Measurements from ENCODE around the gene INPP5A. TPM values are rescaled to one million over a fixed set of nuclear protein-coding genes. Genes with fewer than 3 reads are reported as not detected.

INPP5A gene
- total and polyA plus RNA-seq, 9 of the 15 experiments (the other 6 are each of a cell fraction or from before 2014, with no cell fraction given): 0.66 to 11.6 (median 7.7) TPM

GRCh38 chr10:132493756-132494290 lies 43.8 kb upstream of the INPP5A start:
- Histone ChIP-seq H3K9me1 (ENCODE audit: control insufficient read depth, insufficient read depth, low read length) (peaks cover 3% of the 10 kb centered on the region), H3K79me2 (ENCODE audit: control insufficient read depth, insufficient read depth, low read length) (no peaks in the 10 kb centered on the region), H3K4me3 (no peak overlapping the region), H2AFZ (ENCODE audit: low read depth, low read length) (no peak overlapping the region), H3K27ac (ENCODE audit: extremely low read depth, low read depth, low read length) (no peak overlapping the region), H3K9me3 (replicated peaks; ENCODE audit: control insufficient read depth, insufficient read depth, low read depth, low read length) (no peaks in the 10 kb centered on the region), H3K4me1 (replicated peaks in 1 of 2; ENCODE audit: control insufficient read depth in 2 of 2, insufficient read depth in 2 of 2, low read length in 2 of 2) (peaks cover 0 to 5% of the 10 kb centered on the region in 2 experiments; a peak in 2 of 5 replicates), H3K36me3 (ENCODE audit: control insufficient read depth, insufficient read depth, low read length) (no peaks in the 10 kb centered on the region), H3K9ac (ENCODE audit: insufficient read depth in 1 of 2, low read depth in 2 of 2, low read length in 2 of 2) (no peak overlapping the region), H4K20me1 (replicated peaks; ENCODE audit: control insufficient read depth, insufficient read depth, low read length) (no peaks in the 10 kb centered on the region), H3K27me3 (ENCODE audit: control insufficient read depth in 2 of 2, insufficient read depth in 2 of 2, low read length in 2 of 2) (peaks cover 18 to 59% of the 10 kb centered on the region in 2 experiments; a peak in 3 of 5 replicates), H3K4me2 (ENCODE audit: insufficient read depth, low read length) (no peak overlapping the region)
- ATAC-seq: no peak
- intact Hi-C loops (cut with micrococcal nuclease) (no loop called here), in situ Hi-C loops (cut with MboI) (no loop called here)
- FAIRE-seq: no peak
- no peak for DNase-seq (ENCODE audit: extremely low read depth in 1 of 4, low spot score in 3 of 4)
- ChIA-PET POLR2A (interaction anchor here (0.6 to 0.7 kb wide), 2 partner anchors 20 to 31 kb away, joined by 3 to 5 read pairs; no protein-coding TSS in a partner anchor), CTCF (ENCODE audit: low intra/inter-chr PET ratio) (no interaction called here)
- WGBS (ENCODE audit: insufficient coverage, low coverage, missing lambda C conversion rate): 2% methylated on average over 13 of the region's 16 CpGs
- no peak for TF ChIP-seq OTX1 (CRISPR knock-in tag; IDR thresholded peaks at IDR 0.05)
- TF ChIP-seq HDAC8 (tag; IDR thresholded peaks at IDR 0.05): no peak
- TF ChIP-seq CREM (IDR thresholded peaks at IDR 0.05; ENCODE audit: low read depth): no peak
- no peak for TF ChIP-seq ZNF79 (CRISPR knock-in tag; IDR thresholded peaks at IDR 0.05; ENCODE audit: low read depth)
- TF ChIP-seq RFX1 (IDR thresholded peaks at IDR 0.05): no peak
- BruUV-seq (replicated peaks): no TSS peak

Measured in K562 (cell line).